GM13976 (cell line): Measurements from ENCODE around the gene MAPK8IP3.

Experiments used
- DNase-seq: peaks from one replicate; pipeline ENCODE4 v3.0.0; 2012; ENCODE audit warnings: low spot score
- CTCF ChIP-seq: IDR thresholded peaks from 2 replicates; pipeline ENCODE4 v1.5.1; 2012; ENCODE audit warnings: borderline replicate concordance, mild to moderate bottlenecking; ENCODE audit not compliant: insufficient read depth; ENCODE audit errors: extremely low read depth, missing control alignments, control extremely low read depth
- in situ Hi-C: fragments of 300-500 bp; cut with MboI; formaldehyde crosslinking; loops from one replicate; pipeline ENCODE4 v1.12.0; 2022; ENCODE audit warnings: low sequenced_read_pairs, mixed read lengths, inconsistent platforms; ENCODE audit not compliant: unreplicated experiment

The MAPK8IP3 gene

GRCh38 chr16:1726661-1727502 is 20.9 kb downstream of the MAPK8IP3 start:
- TF ChIP-seq CTCF: no peak
- DNase-seq: no peak
- in situ Hi-C loops: no loop called here

GRCh38 chr16:1727651-1728624 is 21.9 kb downstream of the MAPK8IP3 start:
- in situ Hi-C loops: no loop called here
- DNase-seq: no peak
- no peak for TF ChIP-seq CTCF

- no peak for TF ChIP-seq CTCF
- no peak for DNase-seq
- in situ Hi-C loops: no loop called here
These were observed 23.0 kb downstream of the MAPK8IP3 start for GRCh38 chr16:1729026-1729425.

GRCh38 chr16:1729445-1729844 is 23.4 kb downstream of the MAPK8IP3 start:
- in situ Hi-C loops: no loop called here
- no peak for DNase-seq
- no peak for TF ChIP-seq CTCF

- no peak for TF ChIP-seq CTCF
- in situ Hi-C loops: no loop called here
- no peak for DNase-seq
These were observed 25.1 kb downstream of the MAPK8IP3 start for GRCh38 chr16:1731073-1731472.

GRCh38 chr16:1731603-1732002 is 25.6 kb downstream of the MAPK8IP3 start:
- DNase-seq: no peak
- in situ Hi-C loops: no loop called here
- TF ChIP-seq CTCF: no peak
